Activated naive CD8-positive, alpha-beta T cell (primary cell): ENCODE results near the gene CYP27A1.
"Not testable (repeated sequence)": the region's sequence is repeated elsewhere in the genome, so short reads cannot be mapped to it uniquely, and the experiment has no call there.

Experiments
- H3K27ac Mint-ChIP-seq: one replicate; pipeline ENCODE4 v1.8.0; 2021; ENCODE audit warnings: mixed read lengths
- H3K27me3 Mint-ChIP-seq: one replicate; pipeline ENCODE4 v1.8.0; 2021; ENCODE audit warnings: mixed read lengths
- H3K36me3 Mint-ChIP-seq: one replicate; pipeline ENCODE4 v1.8.0; 2021; ENCODE audit warnings: mixed read lengths
- H3K4me1 Mint-ChIP-seq: one replicate; pipeline ENCODE4 v1.8.0; 2021; ENCODE audit warnings: low read depth, mixed read lengths
- H3K4me3 Mint-ChIP-seq: one replicate; pipeline ENCODE4 v1.8.0; 2021; ENCODE audit warnings: mild to moderate bottlenecking, mixed read lengths
- H3K9me3 Mint-ChIP-seq: one replicate; pipeline ENCODE4 v1.8.0; 2021; ENCODE audit warnings: low read depth, mixed read lengths

The CYP27A1 gene

GRCh38 chr2:218827701-218828476 is 45.9 kb downstream of the CYP27A1 start:
- no peak overlapping the region for H3K4me3 Mint-ChIP-seq
- H3K27me3 Mint-ChIP-seq, result peaks cover 14% of the 10 kb centered on the region
- no peaks in the 10 kb centered on the region for H3K9me3 Mint-ChIP-seq
- no peaks in the 10 kb centered on the region for H3K4me1 Mint-ChIP-seq
- no peaks in the 10 kb centered on the region for H3K36me3 Mint-ChIP-seq
- no peak overlapping the region for H3K27ac Mint-ChIP-seq

- peaks cover 14% of the 10 kb centered on the region for H3K27me3 Mint-ChIP-seq
- H3K9me3 Mint-ChIP-seq, result no peaks in the 10 kb centered on the region
- H3K4me1 Mint-ChIP-seq, result no peaks in the 10 kb centered on the region
- H3K27ac Mint-ChIP-seq, result no peak overlapping the region
- no peaks in the 10 kb centered on the region for H3K36me3 Mint-ChIP-seq
- H3K4me3 Mint-ChIP-seq, result no peak overlapping the region
Measured at GRCh38 chr2:218828477-218828778, 46.5 kb downstream of the CYP27A1 start.

GRCh38 chr2:218829868-218830451 is 48.0 kb downstream of the CYP27A1 start:
- Mint-ChIP-seq H3K4me3 (no peak overlapping the region), H3K27me3 (peaks cover 21% of the 10 kb centered on the region), H3K9me3 (no peaks in the 10 kb centered on the region), H3K4me1 (no peaks in the 10 kb centered on the region), H3K27ac (no peak overlapping the region), H3K36me3 (no peaks in the 10 kb centered on the region)

GRCh38 chr2:218830526-218831306 is 48.8 kb downstream of the CYP27A1 start:
- Mint-ChIP-seq H3K27ac (no peak overlapping the region), H3K9me3 (no peaks in the 10 kb centered on the region), H3K4me3 (no peak overlapping the region), H3K4me1 (no peaks in the 10 kb centered on the region), H3K36me3 (no peaks in the 10 kb centered on the region), H3K27me3 (peaks cover 22% of the 10 kb centered on the region)

- Mint-ChIP-seq H3K4me1 (no peaks in the 10 kb centered on the region), H3K27ac (no peak within 1 kb of the TSS), H3K36me3 (no peaks in the 10 kb centered on the region), H3K4me3 (no peak within 1 kb of the TSS), H3K27me3 (peaks cover 22% of the 10 kb centered on the region), H3K9me3 (no peaks in the 10 kb centered on the region)
Measured at GRCh38 chr2:218831378-218831990, 49.5 kb downstream of the CYP27A1 start, which contains the start of gene PRKAG3. Gene PRKAG3 (minus strand): TSS chr2:218831803.

- Mint-ChIP-seq H3K9me3 (peaks cover 3% of the 10 kb centered on the region), H3K27ac (no peak overlapping the region), H3K36me3 (no peaks in the 10 kb centered on the region), H3K27me3 (peaks cover 26% of the 10 kb centered on the region), H3K4me3 (no peak overlapping the region), H3K4me1 (no peaks in the 10 kb centered on the region)
Measured at GRCh38 chr2:218832081-218832480, 50.1 kb downstream of the CYP27A1 start.

- Mint-ChIP-seq H3K9me3 (peaks cover 7% of the 10 kb centered on the region), H3K27ac (no peak overlapping the region), H3K27me3 (peaks cover 30% of the 10 kb centered on the region), H3K36me3 (no peaks in the 10 kb centered on the region), H3K4me1 (no peaks in the 10 kb centered on the region), H3K4me3 (no peak overlapping the region)
Measured at GRCh38 chr2:218832520-218832919, 50.6 kb downstream of the CYP27A1 start.

GRCh38 chr2:218833023-218833609 is 51.2 kb downstream of the CYP27A1 start:
- Mint-ChIP-seq H3K36me3 (no peaks in the 10 kb centered on the region), H3K27me3 (peaks cover 33% of the 10 kb centered on the region), H3K27ac (no peak overlapping the region), H3K9me3 (peaks cover 13% of the 10 kb centered on the region), H3K4me1 (no peaks in the 10 kb centered on the region), H3K4me3 (no peak overlapping the region)

- no peak overlapping the region for H3K27ac Mint-ChIP-seq
- H3K4me1 Mint-ChIP-seq, result no peaks in the 10 kb centered on the region
- peaks cover 13% of the 10 kb centered on the region for H3K9me3 Mint-ChIP-seq
- H3K36me3 Mint-ChIP-seq, result peaks cover 2% of the 10 kb centered on the region
- H3K4me3 Mint-ChIP-seq, result no peak overlapping the region
- H3K27me3 Mint-ChIP-seq, result peaks cover 41% of the 10 kb centered on the region
Measured at GRCh38 chr2:218834685-218835084, 52.7 kb downstream of the CYP27A1 start.

- Mint-ChIP-seq H3K36me3 (peaks cover 2% of the 10 kb centered on the region), H3K9me3 (peaks cover 13% of the 10 kb centered on the region), H3K4me1 (no peaks in the 10 kb centered on the region), H3K27me3 (peaks cover 38% of the 10 kb centered on the region), H3K27ac (no peak overlapping the region), H3K4me3 (no peak overlapping the region)
Measured at GRCh38 chr2:218837495-218837894, 55.5 kb downstream of the CYP27A1 start.

- Mint-ChIP-seq H3K36me3 (peaks cover 2% of the 10 kb centered on the region), H3K4me1 (no peaks in the 10 kb centered on the region)
Measured at GRCh38 chr2:218839430-218839829, 57.5 kb downstream of the CYP27A1 start.

GRCh38 chr2:218839888-218840287 is 57.9 kb downstream of the CYP27A1 start:
- peaks cover 2% of the 10 kb centered on the region for H3K36me3 Mint-ChIP-seq
- peaks cover 17% of the 10 kb centered on the region for H3K9me3 Mint-ChIP-seq
- H3K4me3 Mint-ChIP-seq, result no peak overlapping the region
- no peak overlapping the region for H3K27ac Mint-ChIP-seq
- H3K4me1 Mint-ChIP-seq, result no peaks in the 10 kb centered on the region
- H3K27me3 Mint-ChIP-seq, result peaks cover 31% of the 10 kb centered on the region

More at GRCh38 chr2:218839430-218839829, 57.5 kb downstream of the CYP27A1 start:
- Mint-ChIP-seq H3K9me3 (peaks cover 17% of the 10 kb centered on the region), H3K27me3 (peaks cover 33% of the 10 kb centered on the region), H3K27ac (no peak overlapping the region), H3K4me3 (no peak overlapping the region)

- not testable (repeated sequence) for H3K4me3 Mint-ChIP-seq, H3K27ac Mint-ChIP-seq, H3K9me3 Mint-ChIP-seq, H3K4me1 Mint-ChIP-seq, H3K36me3 Mint-ChIP-seq
- peaks cover 13% of the 10 kb centered on the region for H3K27me3 Mint-ChIP-seq
Measured at GRCh38 chr2:218844334-218844733, 62.4 kb downstream of the CYP27A1 start.

GRCh38 chr2:218846963-218847362 is 65.0 kb downstream of the CYP27A1 start:
- H3K36me3 Mint-ChIP-seq, H3K4me1 Mint-ChIP-seq, H3K27ac Mint-ChIP-seq, H3K9me3 Mint-ChIP-seq, H3K4me3 Mint-ChIP-seq, H3K27me3 Mint-ChIP-seq: not testable (repeated sequence)

- no peak overlapping the region for H3K27ac Mint-ChIP-seq
- H3K9me3 Mint-ChIP-seq, result no peaks in the 10 kb centered on the region
- no peaks in the 10 kb centered on the region for H3K36me3 Mint-ChIP-seq
- peaks cover 20% of the 10 kb centered on the region for H3K27me3 Mint-ChIP-seq
- no peak overlapping the region for H3K4me3 Mint-ChIP-seq
- no peaks in the 10 kb centered on the region for H3K4me1 Mint-ChIP-seq
Measured at GRCh38 chr2:218849721-218850120, 67.8 kb downstream of the CYP27A1 start.
